GM20000 (cell line): ENCODE data around the gene KCNH2.

Experiments
- DNase-seq: peaks from one replicate; pipeline ENCODE4 v3.0.0; 2012; ENCODE audit warnings: low spot score
- TF ChIP-seq, protein P1 (sequence below): IDR thresholded peaks from 2 replicates; pipeline ENCODE4 v1.5.1; 2012; ENCODE audit warnings: mild to moderate bottlenecking, control low read depth; ENCODE audit errors: extremely low read depth, missing control alignments

KCNH2 gene

DNA sequence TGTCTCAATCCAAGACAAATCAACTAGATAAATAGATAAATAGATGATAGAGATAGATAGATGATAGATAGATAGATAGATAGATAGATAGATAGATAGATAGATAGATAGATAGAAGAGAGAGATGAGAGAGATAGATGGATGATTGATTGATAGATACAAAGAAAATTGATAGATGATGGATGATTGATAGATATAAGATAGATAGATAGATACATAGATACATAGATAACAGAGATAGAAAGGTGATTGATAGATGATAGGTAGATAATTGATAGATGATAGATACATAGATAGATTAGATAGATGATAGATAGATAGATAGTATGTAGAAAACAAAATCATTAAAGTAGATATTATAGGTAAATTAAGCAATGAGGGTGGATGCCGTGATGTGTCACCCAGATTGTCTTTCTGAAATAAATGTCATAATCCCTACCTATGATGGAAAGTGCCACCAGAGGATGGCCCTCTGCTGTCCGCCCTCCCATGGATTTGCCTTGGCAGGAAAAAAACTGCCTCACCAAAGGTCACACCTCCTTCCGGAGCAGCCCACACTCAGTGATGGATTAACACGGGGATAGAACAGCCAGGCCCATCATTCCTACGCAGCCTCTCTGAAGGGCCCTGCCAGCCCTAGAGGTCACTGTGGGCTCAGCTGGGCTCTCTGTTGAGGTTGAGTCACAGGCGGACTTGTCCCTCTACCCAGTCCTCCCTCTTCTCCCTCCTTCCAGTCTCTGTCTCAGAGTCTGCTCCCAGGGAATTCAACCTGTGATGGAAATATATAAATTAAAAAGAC is 50.8 kb downstream of the KCNH2 start:
- TF ChIP-seq, protein P1, sequence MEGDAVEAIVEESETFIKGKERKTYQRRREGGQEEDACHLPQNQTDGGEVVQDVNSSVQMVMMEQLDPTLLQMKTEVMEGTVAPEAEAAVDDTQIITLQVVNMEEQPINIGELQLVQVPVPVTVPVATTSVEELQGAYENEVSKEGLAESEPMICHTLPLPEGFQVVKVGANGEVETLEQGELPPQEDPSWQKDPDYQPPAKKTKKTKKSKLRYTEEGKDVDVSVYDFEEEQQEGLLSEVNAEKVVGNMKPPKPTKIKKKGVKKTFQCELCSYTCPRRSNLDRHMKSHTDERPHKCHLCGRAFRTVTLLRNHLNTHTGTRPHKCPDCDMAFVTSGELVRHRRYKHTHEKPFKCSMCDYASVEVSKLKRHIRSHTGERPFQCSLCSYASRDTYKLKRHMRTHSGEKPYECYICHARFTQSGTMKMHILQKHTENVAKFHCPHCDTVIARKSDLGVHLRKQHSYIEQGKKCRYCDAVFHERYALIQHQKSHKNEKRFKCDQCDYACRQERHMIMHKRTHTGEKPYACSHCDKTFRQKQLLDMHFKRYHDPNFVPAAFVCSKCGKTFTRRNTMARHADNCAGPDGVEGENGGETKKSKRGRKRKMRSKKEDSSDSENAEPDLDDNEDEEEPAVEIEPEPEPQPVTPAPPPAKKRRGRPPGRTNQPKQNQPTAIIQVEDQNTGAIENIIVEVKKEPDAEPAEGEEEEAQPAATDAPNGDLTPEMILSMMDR = no peak
- DNase-seq = no peak

- TF ChIP-seq, protein P1 = no peak
- no peak for DNase-seq
Observed at GRCh38 chr7:150926066-150926465, 52.1 kb downstream of the KCNH2 start.

DNA sequence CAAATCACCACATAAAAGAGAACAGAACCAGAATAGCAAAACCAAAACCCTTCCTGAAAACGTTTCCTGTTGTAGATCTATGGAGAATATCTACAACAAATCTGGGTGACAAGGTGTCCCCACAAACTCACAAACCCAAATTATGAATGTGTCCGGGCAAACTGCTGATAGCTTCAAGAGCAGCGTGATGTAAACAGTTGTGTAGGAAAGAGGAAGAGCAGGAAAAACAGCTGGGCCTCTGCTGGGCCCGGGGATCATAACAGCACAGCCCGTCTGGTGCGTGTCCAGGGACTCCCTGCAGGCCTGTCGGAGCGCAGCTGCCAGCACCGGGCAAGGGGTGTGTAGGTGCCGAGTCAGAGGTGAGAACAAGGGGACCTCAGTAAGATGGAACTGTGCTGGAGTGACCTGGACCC is 53.7 kb downstream of the KCNH2 start:
- TF ChIP-seq, protein P1 = no peak
- no peak for DNase-seq

- DNase-seq = no peak
- TF ChIP-seq, protein P1 = no peak
Observed at GRCh38 chr7:150923802-150924201, 54.3 kb downstream of the KCNH2 start.

GRCh38 chr7:150923196-150923595 is 54.9 kb downstream of the KCNH2 start:
- TF ChIP-seq, protein P1 = no peak
- no peak for DNase-seq

DNA sequence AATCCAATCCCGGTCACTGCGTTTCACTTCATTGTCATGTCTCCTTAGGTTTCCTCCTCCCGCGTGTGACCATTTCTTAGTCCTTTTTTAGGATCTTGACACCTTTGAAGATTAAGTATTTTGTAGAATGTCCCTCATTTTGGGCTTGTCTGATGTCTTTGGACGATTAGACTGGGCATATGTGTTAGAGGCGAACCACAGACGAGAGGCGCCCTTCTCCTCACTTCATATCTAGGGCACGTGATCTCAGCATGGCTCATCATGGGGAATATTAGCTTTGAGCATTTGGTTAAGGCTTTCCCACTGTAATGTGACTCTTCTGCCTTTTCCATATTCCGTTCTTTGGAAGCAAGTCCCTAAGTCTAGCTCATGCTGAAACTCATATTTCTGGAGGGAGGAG is 59.0 kb downstream of the KCNH2 start:
- TF ChIP-seq, protein P1 = no peak
- DNase-seq = no peak

DNA sequence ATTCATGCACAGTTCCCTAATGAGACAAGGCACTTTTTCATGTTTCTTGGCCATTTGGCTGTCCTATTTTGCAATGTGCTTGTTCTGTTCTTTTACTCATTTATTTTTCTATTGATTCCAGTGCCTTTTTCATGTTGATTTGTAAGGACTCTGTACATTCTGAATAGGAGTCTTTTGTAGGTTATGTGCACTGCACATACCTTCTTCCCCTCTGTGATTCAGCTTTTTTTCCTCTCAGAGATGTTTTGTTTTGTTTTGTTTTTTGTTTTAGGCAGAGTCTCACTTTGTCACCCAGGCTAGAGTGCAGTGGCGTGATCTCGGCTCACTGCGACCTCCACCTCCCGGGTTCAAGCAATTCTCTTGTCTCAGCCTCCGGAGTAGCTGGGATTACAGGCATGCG is 59.7 kb downstream of the KCNH2 start:
- TF ChIP-seq, protein P1 = no peak
- no peak for DNase-seq
